ENCODE results near the gene PJA1.

PJA1 gene

GRCh38 chrX:69146739-69147138 is 18.5 kb downstream of the PJA1 start:
- Histone ChIP-seq H3K4me3 (IDR thresholded peaks at IDR 0.05; ENCODE audit: insufficient read depth, low read depth, low read length) (no peak overlapping the region), H3K4me1 (ENCODE audit: low read depth, poor library complexity, severe bottlenecking) (no peaks in the 10 kb centered on the region), H4K20me1 (ENCODE audit: insufficient read depth) (no peaks in the 10 kb centered on the region), H3K36me3 (ENCODE audit: insufficient read depth) (no peaks in the 10 kb centered on the region), H3K9ac (no peak overlapping the region), H3K27ac (no peak overlapping the region), H3K4me2 (no peak overlapping the region), H2AFZ (ENCODE audit: low read depth) (no peak overlapping the region), H3K27me3 (ENCODE audit: insufficient read depth, low read depth) (no peaks in the 10 kb centered on the region), H3K79me2 (ENCODE audit: insufficient read depth, low read depth) (no peaks in the 10 kb centered on the region)
- TF ChIP-seq, protein P1, sequence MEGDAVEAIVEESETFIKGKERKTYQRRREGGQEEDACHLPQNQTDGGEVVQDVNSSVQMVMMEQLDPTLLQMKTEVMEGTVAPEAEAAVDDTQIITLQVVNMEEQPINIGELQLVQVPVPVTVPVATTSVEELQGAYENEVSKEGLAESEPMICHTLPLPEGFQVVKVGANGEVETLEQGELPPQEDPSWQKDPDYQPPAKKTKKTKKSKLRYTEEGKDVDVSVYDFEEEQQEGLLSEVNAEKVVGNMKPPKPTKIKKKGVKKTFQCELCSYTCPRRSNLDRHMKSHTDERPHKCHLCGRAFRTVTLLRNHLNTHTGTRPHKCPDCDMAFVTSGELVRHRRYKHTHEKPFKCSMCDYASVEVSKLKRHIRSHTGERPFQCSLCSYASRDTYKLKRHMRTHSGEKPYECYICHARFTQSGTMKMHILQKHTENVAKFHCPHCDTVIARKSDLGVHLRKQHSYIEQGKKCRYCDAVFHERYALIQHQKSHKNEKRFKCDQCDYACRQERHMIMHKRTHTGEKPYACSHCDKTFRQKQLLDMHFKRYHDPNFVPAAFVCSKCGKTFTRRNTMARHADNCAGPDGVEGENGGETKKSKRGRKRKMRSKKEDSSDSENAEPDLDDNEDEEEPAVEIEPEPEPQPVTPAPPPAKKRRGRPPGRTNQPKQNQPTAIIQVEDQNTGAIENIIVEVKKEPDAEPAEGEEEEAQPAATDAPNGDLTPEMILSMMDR (conservative IDR thresholded peaks at IDR 0.05; ENCODE audit: low read depth, low read length): no peak

GRCh38 chrX:69145714-69146113 is 19.5 kb downstream of the PJA1 start:
- no peak overlapping the region for H3K4me3 ChIP-seq (IDR thresholded peaks at IDR 0.05; ENCODE audit: insufficient read depth, low read depth, low read length)
- no peaks in the 10 kb centered on the region for H4K20me1 ChIP-seq (ENCODE audit: insufficient read depth)
- H3K27me3 ChIP-seq (ENCODE audit: insufficient read depth, low read depth): no peaks in the 10 kb centered on the region
- H3K27ac ChIP-seq: no peak overlapping the region
- no peak overlapping the region for H3K9ac ChIP-seq
- H2AFZ ChIP-seq (ENCODE audit: low read depth): no peak overlapping the region
- H3K36me3 ChIP-seq (ENCODE audit: insufficient read depth): no peaks in the 10 kb centered on the region
- TF ChIP-seq, protein P1 (conservative IDR thresholded peaks at IDR 0.05; ENCODE audit: low read depth, low read length): no peak
- no peaks in the 10 kb centered on the region for H3K79me2 ChIP-seq (ENCODE audit: insufficient read depth, low read depth)
- H3K4me1 ChIP-seq (ENCODE audit: low read depth, poor library complexity, severe bottlenecking): no peaks in the 10 kb centered on the region
- H3K4me2 ChIP-seq: no peak overlapping the region

DNA sequence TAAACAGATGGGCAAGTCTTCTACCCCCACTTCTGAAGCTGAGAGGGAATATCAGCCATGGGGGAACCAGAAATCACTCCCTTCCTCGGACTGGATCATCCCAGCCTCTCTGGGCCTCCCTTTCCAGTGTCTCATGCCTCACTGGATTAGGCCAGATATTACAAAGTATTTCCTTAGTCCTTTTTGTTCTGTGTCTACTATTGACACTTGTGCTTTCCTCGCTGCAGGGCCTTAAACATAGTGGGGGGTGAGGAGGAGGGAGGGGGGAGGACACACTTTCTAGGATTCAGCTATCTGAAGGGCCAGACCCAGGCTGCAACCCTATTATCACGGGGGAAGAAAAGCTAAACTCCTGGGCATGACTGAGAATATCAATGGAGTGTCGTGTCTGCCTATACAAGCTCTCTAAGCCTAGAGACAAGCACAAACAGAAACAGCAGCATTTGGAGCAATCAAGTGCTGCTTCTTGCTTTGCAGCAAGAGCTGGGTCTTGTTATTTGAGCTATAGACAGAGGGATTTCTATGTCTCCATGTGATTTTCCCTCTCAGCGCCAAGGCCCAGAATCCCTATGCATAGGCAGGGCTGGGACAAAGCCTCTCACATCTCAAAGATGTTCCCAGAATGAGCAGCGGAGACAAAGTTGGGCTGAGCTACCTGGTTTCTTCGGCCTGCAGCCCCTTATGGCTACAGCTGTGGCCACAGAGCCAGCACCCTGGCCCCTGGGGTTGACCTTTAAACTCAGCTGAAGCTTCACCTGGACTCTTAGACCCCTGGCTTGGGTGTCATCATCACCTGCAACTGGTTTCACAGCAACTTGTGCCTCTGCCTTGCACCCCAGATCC is 20.2 kb downstream of the PJA1 start:
- H3K27ac ChIP-seq: no peak overlapping the region
- no peak overlapping the region for H2AFZ ChIP-seq (ENCODE audit: low read depth)
- TF ChIP-seq, protein P1 (conservative IDR thresholded peaks at IDR 0.05; ENCODE audit: low read depth, low read length): no peak
- no peak overlapping the region for H3K9ac ChIP-seq
- H3K4me3 ChIP-seq (IDR thresholded peaks at IDR 0.05; ENCODE audit: insufficient read depth, low read depth, low read length): no peak overlapping the region
- no peak overlapping the region for H3K4me2 ChIP-seq
- no peaks in the 10 kb centered on the region for H3K27me3 ChIP-seq (ENCODE audit: insufficient read depth, low read depth)
- H4K20me1 ChIP-seq (ENCODE audit: insufficient read depth): no peaks in the 10 kb centered on the region
- no peaks in the 10 kb centered on the region for H3K79me2 ChIP-seq (ENCODE audit: insufficient read depth, low read depth)
- no peaks in the 10 kb centered on the region for H3K36me3 ChIP-seq (ENCODE audit: insufficient read depth)
- no peaks in the 10 kb centered on the region for H3K4me1 ChIP-seq (ENCODE audit: low read depth, poor library complexity, severe bottlenecking)

DNA sequence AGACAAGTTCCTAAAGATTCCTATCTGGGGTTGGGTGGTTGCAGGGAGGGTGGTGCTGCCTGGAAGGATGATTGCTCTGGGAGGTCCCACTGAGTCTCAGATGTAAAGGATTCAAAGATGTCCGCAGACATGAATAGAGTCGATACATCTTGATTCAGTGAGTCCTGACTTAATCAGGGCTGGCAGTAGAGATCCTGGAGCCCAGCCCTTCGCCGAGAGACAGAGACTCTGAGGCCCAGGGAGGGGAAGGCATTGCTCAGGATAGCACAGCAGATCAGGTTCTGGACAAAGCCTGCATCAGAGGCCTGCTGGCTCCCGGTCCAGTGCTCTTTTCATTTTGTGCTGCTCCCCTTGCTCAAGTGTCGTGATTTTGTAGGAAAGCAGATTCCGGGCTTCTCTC is 21.7 kb downstream of the PJA1 start:
- H2AFZ ChIP-seq (ENCODE audit: low read depth): no peak overlapping the region
- TF ChIP-seq, protein P1 (conservative IDR thresholded peaks at IDR 0.05; ENCODE audit: low read depth, low read length): no peak
- no peaks in the 10 kb centered on the region for H3K36me3 ChIP-seq (ENCODE audit: insufficient read depth)
- no peak overlapping the region for H3K9ac ChIP-seq
- no peak overlapping the region for H3K4me2 ChIP-seq
- H3K4me3 ChIP-seq (IDR thresholded peaks at IDR 0.05; ENCODE audit: insufficient read depth, low read depth, low read length): no peak overlapping the region
- H3K27ac ChIP-seq: no peak overlapping the region
- H3K79me2 ChIP-seq (ENCODE audit: insufficient read depth, low read depth): no peaks in the 10 kb centered on the region
- no peaks in the 10 kb centered on the region for H3K27me3 ChIP-seq (ENCODE audit: insufficient read depth, low read depth)
- no peaks in the 10 kb centered on the region for H4K20me1 ChIP-seq (ENCODE audit: insufficient read depth)
- no peaks in the 10 kb centered on the region for H3K4me1 ChIP-seq (ENCODE audit: low read depth, poor library complexity, severe bottlenecking)
